Stimulated activated CD8-positive, alpha-beta memory T cell treated with anti-CD3 and anti-CD28 coated beads, Interleukin-15, amount 100 ng/mL, for 4 hours (primary cell): ENCODE measurements around the gene SNUPN.
A peak's percentile ranks its signal among the peaks of the same experiment; 100 is the strongest.
"Not testable (repeated sequence)": the region's sequence is repeated elsewhere in the genome, so short reads cannot be mapped to it uniquely, and the experiment has no call there.

ENCODE experiments used
- DNase-seq, 2 donors: peaks; one replicate each; pipeline ENCODE4 v3.0.0-alpha.2; 2020; ENCODE audit warnings: low read depth in 2 of 2

Gene SNUPN

DNA sequence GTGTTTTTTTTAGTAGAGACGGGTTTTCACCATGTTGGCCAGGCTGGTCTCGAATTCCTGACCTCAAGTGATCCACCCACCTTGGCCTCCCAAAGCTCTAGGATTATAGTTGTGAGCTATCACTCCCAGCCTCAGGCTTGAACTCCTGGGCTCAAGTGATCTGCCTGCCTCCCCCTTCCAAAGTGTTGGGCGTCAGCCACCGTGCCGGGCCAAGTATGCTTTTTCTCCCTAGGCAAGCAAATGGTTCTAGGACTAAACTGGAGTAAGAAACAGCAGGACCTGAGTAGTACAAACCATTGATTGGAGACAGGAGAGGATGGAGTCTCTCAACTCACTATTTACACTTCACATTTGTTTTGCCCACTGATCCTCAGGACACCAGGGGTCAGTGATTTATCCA is 41.8 kb downstream of the SNUPN start:
- no peak for DNase-seq

DNA sequence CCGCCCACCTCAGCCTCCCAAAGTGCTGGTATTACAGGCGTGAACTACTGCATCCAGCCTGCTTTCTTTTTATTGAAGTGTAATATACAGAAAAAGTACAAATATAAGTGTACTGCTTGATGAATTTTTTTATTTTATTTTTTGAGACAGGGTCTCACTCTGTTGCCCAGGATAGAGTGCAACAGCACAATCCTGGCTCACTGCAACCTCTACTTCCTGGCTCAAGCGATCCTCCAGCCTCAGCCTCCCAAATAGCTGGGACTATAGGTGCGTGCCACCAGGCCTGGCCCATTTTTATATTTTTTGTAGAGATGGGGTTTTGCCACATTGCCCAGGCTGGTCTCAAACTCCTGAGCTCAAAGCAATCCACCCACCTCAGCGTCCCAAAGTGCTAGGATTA is 42.6 kb downstream of the SNUPN start:
- not testable (repeated sequence) for DNase-seq

DNA sequence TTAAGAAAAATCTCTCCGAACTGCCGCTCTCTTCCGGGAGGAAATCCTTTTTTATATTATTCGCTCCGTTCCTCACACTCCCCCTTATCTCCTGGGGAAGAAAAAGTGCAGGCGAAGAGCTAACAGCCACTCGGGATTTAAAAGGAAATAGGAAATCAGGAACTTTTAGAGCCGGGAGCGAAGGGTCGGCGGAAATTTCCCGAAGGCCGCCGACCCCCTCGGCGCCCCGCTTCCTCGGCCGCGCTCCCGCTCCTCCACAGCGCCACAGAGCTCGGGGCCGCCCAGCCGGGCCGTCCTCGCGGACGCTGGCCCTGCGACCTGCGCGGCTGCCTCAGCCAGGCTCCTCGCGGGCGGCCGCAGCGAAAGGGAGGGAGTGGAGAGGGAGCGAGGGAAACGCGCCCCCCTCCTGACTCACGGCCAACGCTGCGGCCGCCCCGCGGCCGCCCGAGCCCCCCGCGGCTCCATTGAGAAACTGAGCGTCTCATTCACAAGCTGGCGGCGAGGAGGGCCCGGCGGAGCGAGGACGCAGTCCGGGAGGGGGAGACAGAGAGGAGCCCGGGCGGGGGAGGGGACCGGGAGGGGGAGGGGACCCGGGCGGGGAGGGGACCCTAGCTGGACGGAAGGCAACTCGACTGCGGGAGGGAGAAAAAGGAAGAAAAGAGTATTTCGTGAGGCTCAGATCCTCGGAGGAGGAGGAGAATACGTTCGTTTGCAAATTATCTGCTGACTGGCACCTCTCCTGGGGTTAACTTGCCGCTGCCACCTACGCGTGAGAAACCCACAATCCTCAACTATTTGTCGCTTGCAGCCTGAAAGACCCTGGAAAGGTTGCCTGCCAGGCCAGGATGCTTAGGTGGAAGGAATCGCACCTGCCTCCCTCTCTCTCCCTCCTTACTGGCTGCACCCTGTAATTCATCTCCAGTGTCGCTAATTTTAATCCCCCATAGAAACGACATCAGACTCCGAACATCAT is 46.3 kb downstream of the SNUPN start, which contains the start of gene PTPN9:
Gene PTPN9, minus strand, starts transcription at position 368 of the 973 bp plus-strand sequence. CDS start 539 bp downstream, outside the sequence.
- DNase-seq = peak; percentile 49 to 53

DNA sequence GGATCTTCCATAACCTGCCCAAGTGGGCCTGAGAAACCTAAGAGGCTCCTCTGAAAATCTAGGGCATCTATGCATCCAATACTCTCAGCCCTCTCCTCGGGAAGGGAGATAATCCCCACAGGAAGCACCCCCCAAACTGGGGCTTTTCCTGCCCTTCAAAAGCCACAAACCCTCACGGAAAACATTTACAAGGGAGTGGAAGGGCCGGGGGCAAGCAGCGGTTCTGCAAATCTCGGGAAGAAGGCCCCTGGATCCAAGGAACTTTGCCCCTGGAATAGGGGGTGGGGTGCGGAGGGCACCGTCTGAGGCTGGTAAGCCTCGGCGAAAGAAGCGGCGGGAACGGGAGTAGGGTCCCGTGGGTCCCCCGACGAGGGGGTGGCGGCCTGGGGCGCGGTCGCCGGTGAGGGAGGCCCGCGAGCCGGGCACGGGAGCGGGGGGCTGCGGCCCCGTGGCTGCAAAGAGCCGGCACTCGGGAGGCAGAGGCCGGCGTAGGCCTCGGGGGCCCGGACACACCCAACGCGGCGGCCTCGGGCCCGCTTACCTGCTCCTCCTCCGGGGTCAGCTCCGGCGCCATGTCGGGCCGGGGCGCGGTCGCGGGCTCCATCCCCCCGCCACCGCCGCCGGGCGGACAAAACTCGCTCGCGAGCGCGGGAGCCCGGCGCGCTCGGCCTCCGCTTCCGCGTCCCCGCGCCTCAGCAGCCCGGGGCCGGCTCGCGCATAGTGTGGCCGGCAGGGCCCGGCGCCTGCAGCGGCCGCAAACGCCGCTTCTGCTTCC is 47.2 kb downstream of the SNUPN start:
- no peak for DNase-seq

DNA sequence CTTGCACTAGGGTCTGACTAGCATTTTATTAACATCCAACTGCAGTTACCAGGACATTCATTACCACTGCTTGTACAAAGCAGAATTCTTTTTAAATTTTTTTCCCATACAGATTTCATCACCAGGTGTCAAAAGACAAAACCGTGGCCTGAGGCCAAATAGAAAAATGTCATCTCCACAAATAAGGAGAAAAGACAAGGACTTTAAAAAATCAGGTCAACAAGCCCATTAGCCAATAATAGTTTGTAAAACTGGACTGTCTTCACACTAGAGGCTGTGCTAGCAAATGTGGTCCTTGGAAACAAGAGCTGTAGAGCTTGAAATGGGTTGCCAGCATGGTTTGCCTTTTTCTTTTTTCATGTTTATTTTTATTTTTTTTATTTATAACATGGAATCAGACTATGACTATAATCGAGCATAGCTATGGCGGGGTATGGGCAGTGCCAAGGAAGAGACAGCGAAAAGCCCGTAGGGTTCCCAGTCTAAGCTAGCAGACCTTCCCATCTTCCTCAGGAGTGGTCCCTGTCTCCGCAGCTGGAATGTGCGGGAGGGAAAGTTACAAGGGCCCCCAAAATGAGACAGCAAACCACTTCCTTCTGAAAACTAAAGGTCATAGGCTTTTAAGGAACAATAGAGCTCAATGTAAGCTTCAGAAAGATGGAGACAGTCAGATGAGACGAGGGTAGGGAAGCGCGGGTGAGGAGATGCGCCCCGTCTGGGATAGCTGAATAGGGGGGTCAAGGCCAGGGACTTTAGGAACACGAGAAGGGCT is 47.9 kb downstream of the SNUPN start:
- DNase-seq = no peak

DNA sequence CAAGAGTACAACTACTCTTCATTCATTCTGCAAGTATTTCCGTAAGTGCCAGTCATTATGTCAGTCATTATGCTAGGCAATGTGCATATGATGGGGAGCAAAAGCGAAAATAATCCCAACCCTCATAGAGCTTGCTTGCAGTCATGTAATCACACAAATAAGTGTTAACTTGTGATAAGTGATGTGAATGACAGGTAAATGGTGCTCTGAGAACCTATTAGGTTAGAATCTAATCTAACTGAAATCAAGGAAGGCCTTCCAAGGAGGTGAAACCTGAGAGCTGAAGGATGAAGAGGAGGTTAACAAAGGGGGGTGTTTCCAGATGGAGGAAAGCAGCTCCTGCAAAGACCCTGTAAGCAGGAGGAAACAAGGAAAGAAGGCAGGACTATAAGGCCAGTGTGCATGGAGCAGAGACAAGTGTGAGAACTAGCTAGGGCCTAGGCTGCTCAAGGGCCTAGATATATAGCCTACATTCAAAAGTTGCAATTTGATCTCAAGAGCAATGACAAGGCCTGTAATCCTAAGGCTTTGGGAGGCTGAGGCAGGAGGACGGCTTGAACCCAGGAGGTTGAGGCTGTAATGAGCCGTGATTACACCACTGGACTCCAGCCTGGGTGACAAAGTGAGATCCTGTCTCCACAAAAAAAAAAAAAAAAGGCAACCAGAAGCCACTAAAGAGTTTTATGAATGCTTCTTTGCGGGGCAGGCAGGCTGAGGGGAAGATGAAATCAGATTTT is 51.7 kb downstream of the SNUPN start:
- DNase-seq = no peak

DNA sequence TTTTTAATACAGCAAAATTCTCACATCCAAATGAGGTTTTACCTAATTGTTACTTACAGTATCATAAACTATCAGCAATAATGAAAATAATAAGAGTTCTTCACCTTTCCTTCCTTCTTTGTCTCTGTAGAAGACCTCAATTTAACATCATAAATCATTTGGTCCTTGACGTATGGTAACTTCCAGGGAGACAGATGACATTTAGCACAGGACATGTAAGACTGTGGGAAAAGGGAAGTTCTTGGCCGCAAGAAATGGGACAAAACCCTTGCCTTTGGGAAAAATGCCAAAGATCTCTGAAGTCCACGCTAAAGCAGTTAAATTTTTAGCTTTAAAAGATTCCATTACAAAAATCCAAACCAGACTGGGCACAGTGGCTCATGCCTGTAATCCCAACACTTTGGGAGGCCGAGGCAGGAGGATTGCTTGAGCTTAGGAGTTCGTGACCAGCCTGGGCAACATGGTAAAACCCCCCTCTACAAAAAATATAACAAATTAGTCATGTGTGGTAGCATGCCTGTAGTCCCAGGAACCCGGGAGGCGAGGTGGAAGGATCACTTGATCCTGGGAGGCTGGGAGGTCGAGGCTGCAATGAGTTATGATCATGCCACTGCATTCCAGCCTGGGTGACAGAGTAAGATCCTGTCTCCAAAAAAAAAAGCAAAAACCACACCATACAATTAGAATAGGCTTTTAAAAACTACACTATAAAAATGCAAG is 55.2 kb downstream of the SNUPN start:
- DNase-seq = no peak

DNA sequence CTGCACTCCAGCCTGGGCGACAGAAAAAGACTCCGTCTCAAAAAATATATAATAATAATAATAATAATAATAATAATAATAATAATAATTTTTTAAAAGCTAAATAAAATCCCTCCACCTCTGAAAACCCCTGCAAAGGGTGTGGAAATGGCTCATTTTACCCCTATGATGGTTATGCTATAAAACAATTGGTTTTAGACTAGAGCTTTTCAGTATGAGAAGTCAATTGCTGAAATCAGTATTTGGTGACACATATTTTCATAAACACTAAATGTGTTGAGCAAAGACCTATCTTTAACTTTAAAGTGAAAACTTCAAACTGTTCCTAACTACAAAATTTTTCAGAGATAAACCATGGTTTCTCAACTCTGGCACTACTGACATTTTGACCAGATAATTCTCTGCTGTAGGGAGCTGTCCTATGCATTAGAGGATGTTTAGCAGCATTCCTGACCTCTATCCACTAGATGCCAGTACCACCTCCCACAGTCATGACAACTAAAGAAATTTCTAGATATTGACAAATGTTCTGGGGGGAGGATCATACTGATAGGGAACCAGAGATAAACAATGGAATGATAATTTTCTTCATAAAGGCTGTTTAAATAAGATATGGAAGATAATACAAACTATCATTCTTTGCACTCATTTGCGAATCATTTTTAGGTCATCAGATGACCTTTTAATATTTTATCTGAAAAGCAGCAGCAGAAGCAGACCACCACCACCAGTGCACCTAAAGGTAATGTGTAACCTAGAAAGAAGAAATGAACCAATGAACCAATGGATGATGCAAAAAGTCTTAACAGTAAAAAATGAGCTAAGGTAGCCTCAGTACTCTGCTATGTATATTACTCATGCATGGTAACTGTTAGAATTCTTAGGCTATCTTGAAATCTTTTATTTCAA is 60.2 kb downstream of the SNUPN start:
- DNase-seq = no peak

DNA sequence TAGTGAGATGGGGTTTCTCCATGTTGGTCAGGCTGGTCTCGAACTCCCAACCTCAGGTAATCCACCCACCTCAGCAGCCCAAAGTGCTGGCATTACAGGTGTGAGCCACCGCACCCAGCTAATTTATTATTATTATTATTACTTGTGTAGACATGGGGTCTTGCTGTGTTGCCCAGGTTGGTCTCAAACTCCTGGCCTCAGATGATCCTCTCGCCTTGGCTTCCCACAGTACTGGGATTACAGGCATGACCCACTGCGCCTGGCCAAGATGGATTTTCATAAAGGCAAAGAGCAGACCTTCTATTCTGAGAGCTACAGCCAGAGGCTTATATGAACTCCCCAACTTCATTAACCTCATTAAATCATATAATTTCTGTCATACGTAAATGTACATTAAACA is 63.6 kb downstream of the SNUPN start:
- no peak for DNase-seq

DNA sequence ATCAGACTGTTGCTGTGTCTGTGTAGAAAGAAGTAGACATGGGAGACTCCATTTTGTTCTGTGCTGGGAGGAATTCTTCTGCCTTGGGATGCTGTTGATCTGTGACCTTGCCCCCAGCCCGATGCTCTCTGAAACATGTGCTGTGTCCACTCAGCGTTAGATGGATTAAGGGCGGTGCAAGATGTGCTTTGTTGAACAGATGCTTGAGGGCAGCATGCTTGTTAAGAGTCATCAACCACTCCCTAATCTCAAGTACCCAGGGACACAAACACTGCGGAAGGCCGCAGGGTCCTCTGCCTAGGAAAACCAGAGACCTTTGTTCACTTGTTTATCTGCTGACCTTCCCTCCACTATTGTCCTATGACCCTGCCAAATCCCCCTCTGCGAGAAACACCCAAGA is 66.2 kb downstream of the SNUPN start:
- not testable (repeated sequence) for DNase-seq

DNA sequence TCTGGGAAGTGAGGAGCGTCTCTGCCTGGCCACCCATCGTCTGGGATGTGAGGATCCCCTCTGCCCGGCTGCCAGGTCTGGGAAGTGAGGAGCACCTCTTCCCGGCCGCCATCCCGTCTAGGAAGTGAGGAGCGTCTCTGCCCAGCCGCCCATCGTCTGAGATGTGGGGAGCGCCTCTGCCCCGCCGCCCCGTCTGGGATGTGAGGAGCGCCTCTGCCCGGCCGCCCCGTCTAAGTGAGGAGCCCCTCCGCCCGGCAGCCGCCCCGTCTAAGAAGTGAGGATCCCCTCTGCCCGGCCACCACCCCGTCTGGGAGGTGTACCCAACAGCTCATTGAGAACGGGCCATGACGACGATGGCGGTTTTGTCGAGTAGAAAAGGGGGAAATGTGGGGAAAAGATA is 66.6 kb downstream of the SNUPN start:
- not testable (repeated sequence) for DNase-seq

DNA sequence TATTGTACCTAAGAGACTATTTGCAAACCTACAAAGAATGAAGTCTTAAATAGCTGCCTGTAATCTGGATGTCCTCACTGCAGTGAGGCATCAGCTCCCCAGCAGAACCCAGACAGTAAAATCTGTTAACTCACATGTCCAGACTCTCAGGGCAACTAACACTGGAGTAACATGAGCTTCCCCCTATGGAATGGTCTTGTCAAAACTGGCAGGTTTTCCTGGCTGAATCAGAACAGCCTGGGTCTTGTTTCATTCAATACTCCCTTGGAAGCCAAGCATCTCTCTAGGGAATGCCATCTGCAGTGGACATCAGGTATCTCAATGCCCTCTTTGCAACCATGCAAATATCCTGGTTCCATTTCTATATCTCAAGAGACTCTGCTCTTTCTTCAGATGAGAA is 70.8 kb downstream of the SNUPN start:
- no peak for DNase-seq

DNA sequence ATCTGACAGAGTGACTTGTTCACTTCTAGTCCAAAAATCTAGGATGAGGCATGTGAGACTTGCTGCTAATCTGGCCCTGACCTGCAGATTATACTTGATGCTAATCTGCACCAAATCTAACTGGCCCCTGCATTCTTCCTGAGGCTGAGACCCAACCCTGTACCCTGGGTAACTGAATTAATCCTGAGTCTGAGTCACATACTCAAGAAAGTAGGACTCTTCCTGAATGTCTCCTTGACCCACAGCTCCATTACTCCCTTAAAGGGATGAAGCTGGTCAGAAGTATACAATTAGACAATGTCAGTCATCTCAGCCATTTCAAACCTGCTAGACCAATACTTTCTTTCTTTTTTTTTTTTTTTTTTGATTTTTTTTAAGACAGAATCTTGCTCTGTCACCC is 71.9 kb downstream of the SNUPN start:
- DNase-seq = no peak

DNA sequence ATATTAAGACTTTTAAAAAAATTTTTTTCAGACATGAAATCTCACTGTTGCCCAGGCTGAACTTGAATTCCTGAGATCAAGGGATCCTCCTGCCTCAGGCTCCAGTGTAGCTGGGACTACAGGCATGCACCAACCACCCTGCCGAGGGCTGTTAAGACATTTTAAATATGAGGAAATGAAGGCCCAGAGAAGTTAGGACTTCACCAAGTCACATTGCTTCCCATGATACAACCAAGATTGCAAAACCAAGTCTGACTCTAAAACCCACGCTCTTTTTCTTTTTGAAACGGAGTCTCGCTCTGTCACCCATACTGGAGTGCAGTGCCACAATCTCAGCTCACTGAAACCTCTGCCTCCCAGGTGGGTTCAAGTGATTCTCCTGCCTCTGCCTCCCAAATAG is 74.4 kb downstream of the SNUPN start:
- no peak for DNase-seq
